IgD-negative memory B cell (primary cell): ENCODE results near the gene SUN1. TPM values are rescaled to one million over a fixed set of nuclear protein-coding genes. Genes with fewer than 3 reads are reported as not detected.
A peak's percentile ranks its signal among the peaks of the same experiment; 100 is the strongest.
"Not testable (repeated sequence)": the region's sequence is repeated elsewhere in the genome, so short reads cannot be mapped to it uniquely, and the experiment has no call there.

Experiments
- H3K27ac Mint-ChIP-seq, 3 donors: one replicate each; pipeline ENCODE4 v1.8.0; 2020 to 2022; ENCODE audit warnings: mild to moderate bottlenecking in 3 of 3, mixed read lengths in 3 of 3, moderate library complexity in 1 of 3
- H3K27me3 Mint-ChIP-seq: one replicate; pipeline ENCODE4 v1.8.0; 2021; ENCODE audit warnings: mixed read lengths
- H3K36me3 Mint-ChIP-seq: one replicate; pipeline ENCODE4 v1.8.0; 2020; ENCODE audit warnings: mild to moderate bottlenecking, mixed read lengths
- H3K4me1 Mint-ChIP-seq, 3 donors: one replicate each; pipeline ENCODE4 v1.8.0; 2020 to 2022; ENCODE audit warnings: mixed read lengths in 3 of 3, mild to moderate bottlenecking in 1 of 3
- H3K4me3 Mint-ChIP-seq, 4 donors: one replicate each; pipeline ENCODE4 v1.8.0; 2020 to 2022; ENCODE audit warnings: mild to moderate bottlenecking in 4 of 4, mixed read lengths in 4 of 4, moderate library complexity in 3 of 4
- H3K9me3 Mint-ChIP-seq, 3 donors: one replicate each; pipeline ENCODE4 v1.8.0; 2020 to 2021; ENCODE audit warnings: mixed read lengths in 3 of 3, mild to moderate bottlenecking in 1 of 3
- polyA plus RNA-seq: library from polyadenylated mRNA; unstranded; fragments of 300-500 nt; fragmentation: Illumina TruSeq; gene quantifications from one replicate; pipeline ENCODE4 v1.2.3, GENCODE V29; 2021

The SUN1 gene
- polyA plus RNA-seq, 1 donor from 2014 or later: 31.0 TPM

- Mint-ChIP-seq H3K27ac (no peak overlapping the region), H3K36me3 (no peaks in the 10 kb centered on the region), H3K27me3 (no peaks in the 10 kb centered on the region), H3K4me3 (no peak overlapping the region), H3K4me1 (no peaks in the 10 kb centered on the region), H3K9me3 (no peaks in the 10 kb centered on the region)
These were observed 31.6 kb upstream of the SUN1 start for GRCh38 chr7:800692-801091.

GRCh38 chr7:801351-801750 is 30.9 kb upstream of the SUN1 start:
- not testable (repeated sequence) for H3K4me3 Mint-ChIP-seq, H3K4me1 Mint-ChIP-seq, H3K9me3 Mint-ChIP-seq, H3K27ac Mint-ChIP-seq, H3K27me3 Mint-ChIP-seq, H3K36me3 Mint-ChIP-seq

GRCh38 chr7:801940-802381 is 30.3 kb upstream of the SUN1 start:
- no peaks in the 10 kb centered on the region for H3K9me3 Mint-ChIP-seq
- H3K36me3 Mint-ChIP-seq: no peaks in the 10 kb centered on the region
- no peak overlapping the region for H3K27ac Mint-ChIP-seq
- no peak overlapping the region for H3K4me3 Mint-ChIP-seq
- no peaks in the 10 kb centered on the region for H3K4me1 Mint-ChIP-seq
- no peaks in the 10 kb centered on the region for H3K27me3 Mint-ChIP-seq

GRCh38 chr7:802500-803242 is 29.6 kb upstream of the SUN1 start:
- H3K4me3 Mint-ChIP-seq: no peak overlapping the region
- no peaks in the 10 kb centered on the region for H3K36me3 Mint-ChIP-seq
- no peaks in the 10 kb centered on the region for H3K27me3 Mint-ChIP-seq
- no peaks in the 10 kb centered on the region for H3K4me1 Mint-ChIP-seq
- no peak overlapping the region for H3K27ac Mint-ChIP-seq
- no peaks in the 10 kb centered on the region for H3K9me3 Mint-ChIP-seq

GRCh38 chr7:803243-803635 is 29.0 kb upstream of the SUN1 start:
- H3K27me3 Mint-ChIP-seq: no peaks in the 10 kb centered on the region
- no peak overlapping the region for H3K27ac Mint-ChIP-seq
- no peak overlapping the region for H3K4me3 Mint-ChIP-seq
- no peaks in the 10 kb centered on the region for H3K4me1 Mint-ChIP-seq
- H3K36me3 Mint-ChIP-seq: peaks cover under 1% of the 10 kb centered on the region
- no peaks in the 10 kb centered on the region for H3K9me3 Mint-ChIP-seq

- H3K4me3 Mint-ChIP-seq, H3K27me3 Mint-ChIP-seq, H3K36me3 Mint-ChIP-seq, H3K9me3 Mint-ChIP-seq, H3K4me1 Mint-ChIP-seq: not testable (repeated sequence)
- peak overlapping the region in 1 of 3 donors; percentile 65 for H3K27ac Mint-ChIP-seq
These were observed 28.5 kb upstream of the SUN1 start for GRCh38 chr7:803796-804195.

- Mint-ChIP-seq H3K4me3 (no peak overlapping the region), H3K9me3 (peaks cover 0 to 1% (median 0%) of the 10 kb centered on the region in 3 donors), H3K4me1 (no peaks in the 10 kb centered on the region), H3K27ac (no peak overlapping the region), H3K27me3 (no peaks in the 10 kb centered on the region), H3K36me3 (peaks cover 4% of the 10 kb centered on the region)
These were observed 27.0 kb upstream of the SUN1 start for GRCh38 chr7:805261-805660.

- Mint-ChIP-seq H3K27me3 (peaks cover 2% of the 10 kb centered on the region), H3K4me3 (peak overlapping the region; percentile 81 to 92 (median 86)), H3K4me1 (peaks cover 39 to 43% (median 43%) of the 10 kb centered on the region in 3 donors), H3K9me3 (no peaks in the 10 kb centered on the region), H3K36me3 (peaks cover under 1% of the 10 kb centered on the region), H3K27ac (peak overlapping the region in 2 of 3 donors; percentile 85 to 92)
These were observed 16.7 kb upstream of the SUN1 start for GRCh38 chr7:815284-816216.

GRCh38 chr7:816300-816750 is 16.0 kb upstream of the SUN1 start:
- Mint-ChIP-seq H3K4me1 (peaks cover 43 to 49% (median 47%) of the 10 kb centered on the region in 3 donors), H3K9me3 (no peaks in the 10 kb centered on the region), H3K27me3 (peaks cover 2% of the 10 kb centered on the region), H3K27ac (peak overlapping the region in 1 of 3 donors; percentile 35), H3K4me3 (peak overlapping the region; percentile 70 to 85 (median 80)), H3K36me3 (peaks cover 4% of the 10 kb centered on the region)

- H3K27me3 Mint-ChIP-seq: peaks cover under 1% of the 10 kb centered on the region
- H3K27ac Mint-ChIP-seq: peak overlapping the region; percentile 90 to 96 (median 91)
- peaks cover 43 to 51% (median 50%) of the 10 kb centered on the region in 3 donors for H3K4me1 Mint-ChIP-seq
- H3K9me3 Mint-ChIP-seq: no peaks in the 10 kb centered on the region
- peak overlapping the region; percentile 92 to 100 (median 94) for H3K4me3 Mint-ChIP-seq
- peaks cover 4% of the 10 kb centered on the region for H3K36me3 Mint-ChIP-seq
These were observed 15.3 kb upstream of the SUN1 start for GRCh38 chr7:816751-817671.

GRCh38 chr7:818031-818699 is 14.1 kb upstream of the SUN1 start:
- Mint-ChIP-seq H3K27ac (peak overlapping the region; percentile 46 to 96 (median 91)), H3K4me3 (peak overlapping the region; percentile 92 to 100 (median 94)), H3K36me3 (peaks cover 4% of the 10 kb centered on the region), H3K9me3 (no peaks in the 10 kb centered on the region), H3K4me1 (peaks cover 40 to 49% (median 47%) of the 10 kb centered on the region in 3 donors), H3K27me3 (no peaks in the 10 kb centered on the region)

- H3K4me1 Mint-ChIP-seq: peaks cover 43 to 50% (median 45%) of the 10 kb centered on the region in 3 donors
- H3K27ac Mint-ChIP-seq: peak overlapping the region in 2 of 3 donors; percentile 1 to 79
- peaks cover 4% of the 10 kb centered on the region for H3K36me3 Mint-ChIP-seq
- H3K27me3 Mint-ChIP-seq: no peaks in the 10 kb centered on the region
- H3K9me3 Mint-ChIP-seq: no peaks in the 10 kb centered on the region
- H3K4me3 Mint-ChIP-seq: peak overlapping the region in 3 of 4 donors; percentile 1 to 74 (median 3)
These were observed 11.9 kb upstream of the SUN1 start for GRCh38 chr7:820341-820740.

GRCh38 chr7:821688-822087 is 10.6 kb upstream of the SUN1 start:
- H3K36me3 Mint-ChIP-seq: peaks cover 7% of the 10 kb centered on the region
- peaks cover 42 to 51% (median 45%) of the 10 kb centered on the region in 3 donors for H3K4me1 Mint-ChIP-seq
- H3K27ac Mint-ChIP-seq: peak overlapping the region in 1 of 3 donors; percentile 85
- H3K4me3 Mint-ChIP-seq: peak overlapping the region in 1 of 4 donors; percentile 39
- H3K27me3 Mint-ChIP-seq: no peaks in the 10 kb centered on the region
- H3K9me3 Mint-ChIP-seq: no peaks in the 10 kb centered on the region
